HG02678 (cell line): ENCODE data around the gene SALL2.

Source experiments
- ATAC-seq: cut with Tn5 transposase; IDR thresholded peaks from one replicate; pipeline ENCODE4 v1.9.1; 2021; ENCODE audit warnings: mild to moderate bottlenecking, moderate library complexity; ENCODE audit not compliant: unreplicated experiment

Gene SALL2

GRCh38 chr14:21494902-21495762 lies 31.0 kb downstream of the SALL2 start:
- ATAC-seq = no peak

DNA sequence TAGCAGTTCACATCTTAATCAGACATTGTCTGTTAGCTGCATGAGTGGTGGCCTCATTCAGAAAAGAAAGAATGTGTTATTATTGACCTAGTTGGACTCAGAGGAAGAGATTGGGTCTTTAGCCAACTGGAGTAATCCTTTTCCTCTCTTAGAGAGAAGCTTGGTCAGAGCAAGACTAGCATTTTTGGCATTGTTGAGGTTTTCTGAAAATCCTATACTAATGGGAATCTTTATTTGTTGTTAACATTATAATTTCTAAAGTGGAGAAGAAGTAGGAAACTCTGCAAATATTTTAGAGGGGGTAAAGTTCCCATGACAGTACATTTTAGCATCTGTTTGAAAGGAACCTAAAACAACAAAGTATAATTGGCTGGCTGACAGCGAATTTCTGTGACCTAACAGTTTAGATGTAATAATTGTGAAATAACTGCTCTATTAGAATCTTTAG lies 39.5 kb downstream of the SALL2 start:
- no peak for ATAC-seq

GRCh38 chr14:21476925-21477681 lies 49.0 kb downstream of the SALL2 start, which contains the start of the genes RAB2B and TOX4:
TSS of gene RAB2B (minus strand) at chr14:21476959. CDS start at chr14:21476872, 87 bp downstream.
TSS of gene TOX4 (plus strand) at chr14:21477195. CDS start at chr14:21477279, 84 bp downstream.
- ATAC-seq = peak; percentile 100

DNA sequence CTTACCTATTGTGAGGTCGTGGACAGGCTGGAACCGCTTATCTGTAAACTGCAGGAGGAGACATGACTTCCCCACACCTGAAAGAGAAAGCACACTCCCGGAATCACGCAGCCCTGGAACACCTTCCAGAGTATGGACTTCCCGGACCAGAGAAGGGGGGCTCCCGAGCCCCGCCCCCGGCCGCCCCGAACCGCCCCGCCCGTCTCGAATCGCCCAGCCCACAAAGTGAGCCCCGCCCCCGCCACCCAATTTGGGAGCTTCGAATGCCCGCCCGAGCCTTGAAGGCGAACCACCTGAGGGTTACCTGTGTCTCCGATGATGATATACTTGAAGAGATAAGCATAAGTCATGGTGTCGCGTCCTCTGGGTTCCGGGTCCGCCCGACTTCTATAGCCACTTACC lies 49.6 kb downstream of the SALL2 start:
- ATAC-seq = no peak

DNA sequence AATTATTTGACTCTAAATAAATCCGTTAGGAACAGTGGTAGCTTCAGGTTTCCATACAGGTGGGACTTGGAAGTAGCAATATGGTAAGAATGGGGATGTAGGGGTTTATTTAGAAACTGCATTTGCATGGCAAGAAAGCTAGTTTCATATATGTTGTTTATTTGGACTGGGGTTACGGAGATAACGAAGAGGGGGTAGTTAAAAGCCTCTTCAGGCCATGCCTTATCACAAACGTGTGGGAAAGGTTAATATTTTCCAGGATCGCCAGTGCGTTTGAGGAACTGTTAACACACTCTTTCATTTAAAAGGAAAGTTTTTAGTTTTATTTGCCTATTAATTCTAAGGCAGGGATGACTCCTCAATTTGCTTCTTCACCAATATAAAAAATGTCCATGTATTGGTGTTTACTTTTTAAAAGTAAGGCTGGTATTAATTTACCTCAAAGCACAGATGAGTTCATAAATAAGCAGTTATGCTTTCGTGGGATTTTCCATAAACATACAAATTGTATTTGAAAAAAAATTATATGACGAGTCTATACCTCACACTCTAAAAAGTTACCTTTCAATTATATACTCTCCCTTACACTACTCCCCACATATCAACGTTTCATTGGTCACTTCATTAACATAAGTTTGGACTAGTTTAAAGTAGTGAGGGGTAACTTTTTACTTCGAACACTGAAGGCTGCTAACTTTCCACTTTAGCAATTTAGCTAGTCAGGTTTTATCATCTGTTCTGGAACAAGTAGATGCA lies 50.2 kb downstream of the SALL2 start:
- no peak for ATAC-seq
